ENCODE results near the gene CKS2.
A peak's percentile ranks its signal among the peaks of the same experiment; 100 is the strongest.

The CKS2 gene

GRCh38 chr9:89304020-89304833 is 6.8 kb upstream of the CKS2 start:
- no peak for DNase-seq (ENCODE audit: low read depth)
- H3K4me3 ChIP-seq (ENCODE audit: low read length) = no peak overlapping the region
- no peak for TF ChIP-seq CTCF (conservative IDR thresholded peaks at IDR 0.05; ENCODE audit: low read length)

- H3K4me3 ChIP-seq (ENCODE audit: low read length) = no peak overlapping the region
- TF ChIP-seq CTCF (conservative IDR thresholded peaks at IDR 0.05; ENCODE audit: low read length) = no peak
- DNase-seq (ENCODE audit: low read depth) = no peak
Observed at GRCh38 chr9:89304834-89305188, 6.2 kb upstream of the CKS2 start.

GRCh38 chr9:89305868-89306267 is 5.1 kb upstream of the CKS2 start:
- no peak for DNase-seq (ENCODE audit: low read depth)
- TF ChIP-seq CTCF (conservative IDR thresholded peaks at IDR 0.05; ENCODE audit: low read length) = no peak
- H3K4me3 ChIP-seq (ENCODE audit: low read length) = no peak overlapping the region

GRCh38 chr9:89309166-89309565 is 1.8 kb upstream of the CKS2 start:
- no peak for TF ChIP-seq CTCF (conservative IDR thresholded peaks at IDR 0.05; ENCODE audit: low read length)
- DNase-seq (ENCODE audit: low read depth) = no peak
- H3K4me3 ChIP-seq (ENCODE audit: low read length) = no peak overlapping the region

GRCh38 chr9:89309608-89310474 is 1.2 kb upstream of the CKS2 start:
- peak overlapping the region; percentile 80 for H3K4me3 ChIP-seq (ENCODE audit: low read length)
- TF ChIP-seq CTCF (conservative IDR thresholded peaks at IDR 0.05; ENCODE audit: low read length) = no peak
- DNase-seq (ENCODE audit: low read depth) = no peak

GRCh38 chr9:89311346-89312221 is 589 bp downstream of the CKS2 start:
- peak overlapping the region; percentile 77 for H3K4me3 ChIP-seq (ENCODE audit: low read length)
- TF ChIP-seq CTCF (conservative IDR thresholded peaks at IDR 0.05; ENCODE audit: low read length) = no peak
- DNase-seq (ENCODE audit: low read depth) = no peak

Measured in AG10803 (cell line).